GM06990 (cell line): ENCODE data around the gene COL5A1.

Experiments
- DNase-seq: peaks from one replicate; pipeline ENCODE4 v3.0.0-alpha.2; 2011; ENCODE audit not compliant: insufficient read length; ENCODE audit errors: extremely low read depth
- H3K27me3 ChIP-seq: replicated peaks from 2 replicates; pipeline ENCODE4 v1.6.0; 2011; ENCODE audit warnings: low read length; ENCODE audit not compliant: control insufficient read depth, insufficient read depth
- H3K36me3 ChIP-seq: 2 replicates; pipeline ENCODE4 v1.5.1; 2011; ENCODE audit warnings: low read length; ENCODE audit not compliant: control insufficient read depth, insufficient read depth
- H3K4me3 ChIP-seq: replicated peaks from 2 replicates; pipeline ENCODE4 v1.5.1; 2011; ENCODE audit warnings: low read depth, mild to moderate bottlenecking, control low read depth, low read length
- TF ChIP-seq, protein P1 (sequence below): IDR thresholded peaks from 2 replicates; pipeline ENCODE4 v1.5.1; 2011; ENCODE audit warnings: low read length, control low read depth, mild to moderate bottlenecking, inconsistent platforms; ENCODE audit not compliant: insufficient read depth, poor library complexity, severe bottlenecking

COL5A1 gene

GRCh38 chr9:134679616-134680392 lies 38.2 kb downstream of the COL5A1 start:
- no peak overlapping the region for H3K4me3 ChIP-seq
- DNase-seq, result no peak
- TF ChIP-seq, protein P1, sequence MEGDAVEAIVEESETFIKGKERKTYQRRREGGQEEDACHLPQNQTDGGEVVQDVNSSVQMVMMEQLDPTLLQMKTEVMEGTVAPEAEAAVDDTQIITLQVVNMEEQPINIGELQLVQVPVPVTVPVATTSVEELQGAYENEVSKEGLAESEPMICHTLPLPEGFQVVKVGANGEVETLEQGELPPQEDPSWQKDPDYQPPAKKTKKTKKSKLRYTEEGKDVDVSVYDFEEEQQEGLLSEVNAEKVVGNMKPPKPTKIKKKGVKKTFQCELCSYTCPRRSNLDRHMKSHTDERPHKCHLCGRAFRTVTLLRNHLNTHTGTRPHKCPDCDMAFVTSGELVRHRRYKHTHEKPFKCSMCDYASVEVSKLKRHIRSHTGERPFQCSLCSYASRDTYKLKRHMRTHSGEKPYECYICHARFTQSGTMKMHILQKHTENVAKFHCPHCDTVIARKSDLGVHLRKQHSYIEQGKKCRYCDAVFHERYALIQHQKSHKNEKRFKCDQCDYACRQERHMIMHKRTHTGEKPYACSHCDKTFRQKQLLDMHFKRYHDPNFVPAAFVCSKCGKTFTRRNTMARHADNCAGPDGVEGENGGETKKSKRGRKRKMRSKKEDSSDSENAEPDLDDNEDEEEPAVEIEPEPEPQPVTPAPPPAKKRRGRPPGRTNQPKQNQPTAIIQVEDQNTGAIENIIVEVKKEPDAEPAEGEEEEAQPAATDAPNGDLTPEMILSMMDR, result no peak
- H3K27me3 ChIP-seq, result no peaks in the 10 kb centered on the region; the same call in 1 of the 2 replicates
- H3K36me3 ChIP-seq, result no peaks in the 10 kb centered on the region

GRCh38 chr9:134680393-134681060 lies 38.9 kb downstream of the COL5A1 start:
- TF ChIP-seq, protein P1, result no peak
- no peak for DNase-seq
- Histone ChIP-seq H3K36me3 (no peaks in the 10 kb centered on the region), H3K27me3 (no peaks in the 10 kb centered on the region; the same call in 1 of the 2 replicates), H3K4me3 (no peak overlapping the region)

- DNase-seq, result no peak
- TF ChIP-seq, protein P1, result no peak
- Histone ChIP-seq H3K27me3 (no peaks in the 10 kb centered on the region; the same call in 1 of the 2 replicates), H3K4me3 (no peak overlapping the region), H3K36me3 (no peaks in the 10 kb centered on the region)
Measured at GRCh38 chr9:134681061-134681661, 39.6 kb downstream of the COL5A1 start.

DNA sequence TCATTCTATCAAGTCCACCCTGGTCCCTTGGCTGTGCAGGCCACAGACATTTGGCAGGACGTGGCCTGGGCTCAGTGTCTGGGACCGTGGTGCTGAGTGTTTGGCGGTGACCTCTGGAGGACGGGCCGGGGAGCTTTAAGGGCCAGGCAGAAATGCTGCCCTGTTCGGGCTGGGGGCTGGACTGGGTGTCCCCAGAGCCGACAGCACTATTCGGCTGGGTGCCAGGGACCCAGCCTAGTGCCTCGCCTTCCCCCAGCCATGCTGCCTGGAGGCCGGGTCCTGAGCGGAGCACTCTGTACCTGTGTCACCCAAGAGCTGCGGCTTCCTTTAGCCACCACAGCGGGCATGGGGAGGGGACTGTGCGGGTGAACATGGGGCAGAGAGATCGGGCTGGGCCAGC lies 40.4 kb downstream of the COL5A1 start:
- no peak overlapping the region for H3K4me3 ChIP-seq
- H3K36me3 ChIP-seq, result no peaks in the 10 kb centered on the region
- DNase-seq, result no peak
- no peaks in the 10 kb centered on the region; the same call in 1 of the 2 replicates for H3K27me3 ChIP-seq
- TF ChIP-seq, protein P1, result no peak

- Histone ChIP-seq H3K4me3 (no peak overlapping the region), H3K36me3 (no peaks in the 10 kb centered on the region), H3K27me3 (no peaks in the 10 kb centered on the region; the same call in 1 of the 2 replicates)
- TF ChIP-seq, protein P1, result no peak
- DNase-seq, result no peak
Measured at GRCh38 chr9:134682651-134683364, 41.2 kb downstream of the COL5A1 start.
